ENCODE results near the gene FUT7. TPM values are rescaled to one million over a fixed set of nuclear protein-coding genes. Genes with fewer than 3 reads are reported as not detected.

Gene FUT7
- total RNA-seq, 1 experiment from 2014 or later = not detected

GRCh38 chr9:136983656-136984314 lies 48.1 kb downstream of the FUT7 start:
- no peak overlapping the region for H3K9ac ChIP-seq (ENCODE audit: low read length)
- BruUV-seq (replicated peaks) = no TSS peak
- no peak for ATAC-seq
- no peak for TF ChIP-seq JUND (IDR thresholded peaks at IDR 0.05)
- intact Hi-C loops (cut with micrococcal nuclease) = no loop called here
- H3K4me1 ChIP-seq (ENCODE audit: control insufficient read depth in 1 of 2, insufficient read depth in 2 of 2, low read length in 2 of 2) = peaks cover 0 to 5% of the 10 kb centered on the region in 2 experiments; a peak in 1 of 4 replicates
- no peaks in the 10 kb centered on the region for H3K9me3 ChIP-seq (ENCODE audit: control insufficient read depth in 1 of 2, insufficient read depth in 1 of 2, low read depth in 1 of 2, low read length in 2 of 2)
- H3K27ac ChIP-seq (ENCODE audit: low read depth, low read length) = no peak overlapping the region
- no peak overlapping the region for H2AFZ ChIP-seq (ENCODE audit: low read depth, low read length, poor library complexity, severe bottlenecking)
- H3K36me3 ChIP-seq (ENCODE audit: control insufficient read depth in 1 of 2, insufficient read depth in 2 of 2, low read length in 2 of 2) = no peaks in the 10 kb centered on the region
- H3K4me3 ChIP-seq (replicated peaks in 1 of 2; ENCODE audit: low read depth in 1 of 2, low read length in 2 of 2) = no peak overlapping the region
- ChIA-PET POLR2A (no interaction called here), RAD21 (ENCODE audit: low non-redundant PET in 1 of 2, low total read pairs in 2 of 2, uncharacterized antibody in 2 of 2, unreplicated experiment in 2 of 2) (no interaction called here), CTCF (no interaction called here)
- H3K9me2 ChIP-seq (ENCODE audit: insufficient read depth) = no peaks in the 10 kb centered on the region
- no peaks in the 10 kb centered on the region for H3K27me3 ChIP-seq (ENCODE audit: insufficient read depth, low read length)
- H3K79me2 ChIP-seq (ENCODE audit: insufficient read depth, low read length) = no peaks in the 10 kb centered on the region
- H4K20me1 ChIP-seq (ENCODE audit: insufficient read depth) = no peaks in the 10 kb centered on the region
- no peak overlapping the region for H3K4me2 ChIP-seq (ENCODE audit: low read length)
- DNase-seq (ENCODE audit: low read depth, low spot score) = no peak

- intact Hi-C loops (cut with micrococcal nuclease) = no loop called here
Measured at GRCh38 chr9:136983167-136983566, 48.7 kb downstream of the FUT7 start.

More at GRCh38 chr9:136983167-136983566, 48.7 kb downstream of the FUT7 start:
- no peaks in the 10 kb centered on the region for H3K27me3 ChIP-seq (ENCODE audit: insufficient read depth, low read length)
- no peaks in the 10 kb centered on the region for H3K79me2 ChIP-seq (ENCODE audit: insufficient read depth, low read length)
- POLR2A ChIA-PET = no interaction called here
- no peak for DNase-seq (ENCODE audit: low read depth, low spot score)
- no peak overlapping the region for H2AFZ ChIP-seq (ENCODE audit: low read depth, low read length, poor library complexity, severe bottlenecking)
- H3K4me1 ChIP-seq (ENCODE audit: control insufficient read depth in 1 of 2, insufficient read depth in 2 of 2, low read length in 2 of 2) = peaks cover 0 to 6% of the 10 kb centered on the region in 2 experiments; a peak in 1 of 4 replicates
- H3K36me3 ChIP-seq (ENCODE audit: control insufficient read depth in 1 of 2, insufficient read depth in 2 of 2, low read length in 2 of 2) = no peaks in the 10 kb centered on the region
- BruUV-seq (replicated peaks) = no TSS peak
- CTCF ChIA-PET = no interaction called here
- H4K20me1 ChIP-seq (ENCODE audit: insufficient read depth) = no peaks in the 10 kb centered on the region
- RAD21 ChIA-PET (ENCODE audit: low non-redundant PET in 1 of 2, low total read pairs in 2 of 2, uncharacterized antibody in 2 of 2, unreplicated experiment in 2 of 2) = no interaction called here
- no peaks in the 10 kb centered on the region for H3K9me2 ChIP-seq (ENCODE audit: insufficient read depth)
- H3K4me3 ChIP-seq (replicated peaks in 1 of 2; ENCODE audit: low read depth in 1 of 2, low read length in 2 of 2) = no peak overlapping the region
- no peak overlapping the region for H3K4me2 ChIP-seq (ENCODE audit: low read length)
- ATAC-seq = no peak
- no peaks in the 10 kb centered on the region for H3K9me3 ChIP-seq (ENCODE audit: control insufficient read depth in 1 of 2, insufficient read depth in 1 of 2, low read depth in 1 of 2, low read length in 2 of 2)
- no peak for TF ChIP-seq REST (IDR thresholded peaks at IDR 0.05; ENCODE audit: low read depth)
- no peak overlapping the region for H3K27ac ChIP-seq (ENCODE audit: low read depth, low read length)
- no peak overlapping the region for H3K9ac ChIP-seq (ENCODE audit: low read length)
